Endothelial cell of umbilical vein (primary cell): Measurements from ENCODE around the gene SPSB3. TPM values are rescaled to one million over a fixed set of nuclear protein-coding genes. Genes with fewer than 3 reads are reported as not detected.

Experiments
- BruUV-seq: library from RNA; stranded (reverse); fragments of 400-500 nt; replicated peaks from 2 replicates; lab custom pipeline; 2021; lab: Mats Ljungman, UMichigan
- CTCF ChIA-PET: fragments of 300-600, 350-600 bp; sonication (Branson Sonifier 250); formaldehyde crosslinking; loops from one replicate; lab custom pipeline; 2021; ENCODE audit warnings: antibody characterized with exemption, inconsistent platforms; lab: Charles Lee
- POLR2A ChIA-PET: fragments of 300-600, 350-600 bp; sonication (Branson Sonifier 250); formaldehyde crosslinking; loops from one replicate; lab custom pipeline; 2021; ENCODE audit warnings: antibody characterized with exemption, inconsistent platforms; lab: Charles Lee
- DNase-seq: peaks from one replicate; pipeline ENCODE4 v3.0.0-alpha.2; 2011; ENCODE audit warnings: low read depth, low spot score
- FAIRE-seq: peaks from 2 replicates; lab custom pipeline; 2011; peaks lifted over from hg19 to GRCh38; lab: Jason Lieb, UNC
- H2AFZ ChIP-seq: 2 replicates; pipeline ENCODE4 v1.6.0; 2012; ENCODE audit warnings: low read depth, low read length, control low read depth, inconsistent platforms
- H3K27ac ChIP-seq: 2 replicates; pipeline ENCODE4 v1.5.1; 2011; ENCODE audit warnings: low read depth, mild to moderate bottlenecking, control low read depth, low read length, moderate library complexity; ENCODE audit not compliant: insufficient read depth
- H3K27me3 ChIP-seq, 2 experiments: 2 replicates each; pipeline versions ENCODE4 v1.6.0 to v1.6.1; 2011; ENCODE audit warnings: low read length in 2 of 2, mixed read lengths in 1 of 2; ENCODE audit not compliant: control insufficient read depth in 2 of 2, insufficient read depth in 2 of 2
- H3K36me3 ChIP-seq, 2 experiments: 2 replicates in 1 of 2; 3 replicates in 1 of 2; pipeline ENCODE4 v1.5.1; 2011; ENCODE audit warnings: low read length in 2 of 2, mild to moderate bottlenecking in 1 of 2, moderate library complexity in 1 of 2; ENCODE audit not compliant: control insufficient read depth in 2 of 2, insufficient read depth in 2 of 2; ENCODE audit errors: extremely low read depth in 1 of 2
- H3K4me1 ChIP-seq: 3 replicates; pipeline ENCODE4 v1.5.1; 2011; ENCODE audit warnings: mild to moderate bottlenecking, low read length; ENCODE audit not compliant: control insufficient read depth, insufficient read depth; ENCODE audit errors: extremely low read depth
- H3K4me2 ChIP-seq: 2 replicates; pipeline ENCODE4 v1.6.1; 2011; ENCODE audit warnings: low read length, control low read depth, mixed read lengths; ENCODE audit not compliant: insufficient read depth
- H3K4me3 ChIP-seq, 3 experiments: fragments of 200-600 bp in 1 of 3; sonication (generic), shearing (Covaris generic) in 1 of 3; replicated peaks in 1 of 3; 2 replicates each; pipeline ENCODE4 v1.5.1; 2011 to 2016; ENCODE audit warnings: control low read depth in 3 of 3, low read length in 3 of 3, mild to moderate bottlenecking in 2 of 3, inconsistent platforms in 1 of 3, low read depth in 1 of 3, moderate library complexity in 1 of 3; ENCODE audit not compliant: insufficient read depth in 1 of 3
- H3K79me2 ChIP-seq: 2 replicates; pipeline ENCODE4 v1.6.0; 2012; ENCODE audit warnings: low read length, inconsistent platforms; ENCODE audit not compliant: control insufficient read depth, insufficient read depth
- H3K9ac ChIP-seq: replicated peaks from 2 replicates; pipeline ENCODE3; 2011; ENCODE audit warnings: low read length, control low read depth; ENCODE audit not compliant: insufficient read depth; ENCODE audit errors: extremely low read depth
- H3K9me1 ChIP-seq: replicated peaks from 3 replicates; pipeline ENCODE4 v1.6.0; 2011; ENCODE audit warnings: mild to moderate bottlenecking, low read length; ENCODE audit not compliant: control insufficient read depth, insufficient read depth; ENCODE audit errors: extremely low read depth
- H3K9me3 ChIP-seq: replicated peaks from 2 replicates; pipeline ENCODE4 v1.5.1; 2012; ENCODE audit warnings: low read length, inconsistent platforms; ENCODE audit not compliant: control insufficient read depth, insufficient read depth
- H4K20me1 ChIP-seq: replicated peaks from 2 replicates; pipeline ENCODE3; 2011; ENCODE audit warnings: mild to moderate bottlenecking, low read length; ENCODE audit not compliant: control insufficient read depth, insufficient read depth; ENCODE audit errors: extremely low read depth
- EZH2 ChIP-seq: IDR thresholded peaks from 2 replicates; pipeline ENCODE4 v1.6.1; 2012; ENCODE audit warnings: borderline replicate concordance, low read depth, mild to moderate bottlenecking, moderate library complexity, low read length, inconsistent platforms; ENCODE audit not compliant: severe bottlenecking
- FOS ChIP-seq: IDR thresholded peaks from 2 replicates; pipeline ENCODE4 v1.6.1; 2011; ENCODE audit warnings: mild to moderate bottlenecking, low read length, moderate library complexity, borderline replicate concordance; ENCODE audit not compliant: insufficient read depth
- GATA2 ChIP-seq: IDR thresholded peaks from 2 replicates; pipeline ENCODE4 v1.7.0; 2011; ENCODE audit warnings: low read depth, mild to moderate bottlenecking, moderate library complexity, mixed read lengths, low read length; ENCODE audit not compliant: insufficient read length, insufficient read depth
- JUN ChIP-seq: IDR thresholded peaks from 2 replicates; pipeline ENCODE4 v1.6.1; 2011; ENCODE audit warnings: borderline replicate concordance, low read depth; ENCODE audit not compliant: insufficient read length, insufficient read depth
- MYC ChIP-seq: IDR thresholded peaks from one replicate; pipeline ENCODE4 v1.6.1; 2011; ENCODE audit warnings: mild to moderate bottlenecking, low read depth, low read length
- POLR2A ChIP-seq: IDR thresholded peaks from 2 replicates; pipeline ENCODE4 v1.6.1; 2012; ENCODE audit warnings: low read depth, mild to moderate bottlenecking, control low read depth, low read length
- POLR2AphosphoS5 ChIP-seq: IDR thresholded peaks from 2 replicates; pipeline ENCODE4 v1.6.1; 2012; ENCODE audit warnings: low read depth, mild to moderate bottlenecking, control low read depth, low read length, moderate library complexity; ENCODE audit not compliant: insufficient read depth
- dilution Hi-C: fragments of 300-500 bp; cut with MboI; formaldehyde crosslinking; loops from one replicate; pipeline ENCODE4 v1.15.0; 2019; ENCODE audit warnings: low sequenced_read_pairs; ENCODE audit not compliant: extremely low pct_ligation_motif_present
- intact Hi-C: fragments of 100-400 bp; cut with micrococcal nuclease; formaldehyde crosslinking; loops from one replicate; pipeline ENCODE4 v1.10.0; 2022
- polyA plus RNA-seq, 4 experiments: library from polyadenylated mRNA; depleted of rRNA in 3 of 4; stranded (reverse) in 3 of 4; unstranded in 1 of 4; fragments of >200 nt; gene quantifications; 2 replicates each; pipeline versions ENCODE4 v1.2.1 to v1.2.3, GENCODE V29; 2011 to 2012; ENCODE audit warnings: missing spikeins in 1 of 4
- total RNA-seq: library from RNA; stranded (reverse); gene quantifications from 2 replicates; pipeline ENCODE4 v1.2.3, GENCODE V29; 2021
- TF ChIP-seq, protein P1 (sequence below), 2 donors: IDR thresholded peaks; 1 replicate in 1 of 2; 2 replicates in 1 of 2; pipeline ENCODE4 v1.5.1; 2011; ENCODE audit warnings: low read length in 2 of 2, mild to moderate bottlenecking in 2 of 2, moderate library complexity in 2 of 2, control low read depth in 1 of 2, inconsistent platforms in 1 of 2, low read depth in 1 of 2; ENCODE audit not compliant: insufficient read depth in 1 of 2; ENCODE audit errors: extremely low read depth in 1 of 2
- TF ChIP-seq, protein P2 (sequence below): IDR thresholded peaks from 2 replicates; pipeline ENCODE4 v1.6.1; 2011; ENCODE audit not compliant: insufficient read depth, insufficient read length

The SPSB3 gene
- total and polyA plus RNA-seq, 2 donors (not counting 3 experiments of a cell fraction or from before 2014, with no cell fraction given), result 39.0 to 86.2 TPM

DNA sequence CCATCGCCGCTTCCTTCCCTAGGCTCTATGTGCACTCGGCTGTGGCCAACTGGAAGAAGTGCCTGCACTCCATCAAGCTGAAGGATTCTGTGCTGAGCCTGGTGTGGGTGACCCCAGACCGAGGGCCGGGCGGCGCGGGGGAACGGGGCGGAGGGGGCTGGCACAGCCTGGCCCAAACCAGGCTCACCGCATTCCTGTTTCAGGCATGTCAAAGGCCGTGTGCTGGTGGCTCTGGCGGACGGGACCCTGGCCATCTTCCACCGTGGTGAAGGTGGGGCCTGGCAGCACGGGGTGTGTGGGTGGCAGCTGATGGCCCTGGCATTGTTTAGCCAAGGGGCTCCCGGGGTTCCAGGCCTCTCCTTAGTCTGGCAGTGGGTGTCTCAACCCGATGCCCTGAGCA, 15.7 kb downstream of the SPSB3 start:
- H4K20me1 ChIP-seq, result no peaks in the 10 kb centered on the region
- DNase-seq (no peak), FAIRE-seq (no peak)
- no peak overlapping the region for H3K4me2 ChIP-seq
- ChIA-PET CTCF (no interaction called here), POLR2A (no interaction called here)
- no peak overlapping the region for H3K27ac ChIP-seq
- H3K9me1 ChIP-seq, result no peaks in the 10 kb centered on the region
- dilution Hi-C loops, result no loop called here
- no peaks in the 10 kb centered on the region for H3K27me3 ChIP-seq
- H3K79me2 ChIP-seq, result peaks cover under 1% of the 10 kb centered on the region
- intact Hi-C loops, result no loop called here
- H3K36me3 ChIP-seq, result peaks cover 5 to 46% of the 10 kb centered on the region in 2 experiments
- no peak overlapping the region for H2AFZ ChIP-seq
- no peaks in the 10 kb centered on the region for H3K9me3 ChIP-seq
- no TSS peak for BruUV-seq
- H3K4me1 ChIP-seq, result peaks cover 6% of the 10 kb centered on the region
- TF ChIP-seq GATA2, result no peak
- TF ChIP-seq, protein P1, sequence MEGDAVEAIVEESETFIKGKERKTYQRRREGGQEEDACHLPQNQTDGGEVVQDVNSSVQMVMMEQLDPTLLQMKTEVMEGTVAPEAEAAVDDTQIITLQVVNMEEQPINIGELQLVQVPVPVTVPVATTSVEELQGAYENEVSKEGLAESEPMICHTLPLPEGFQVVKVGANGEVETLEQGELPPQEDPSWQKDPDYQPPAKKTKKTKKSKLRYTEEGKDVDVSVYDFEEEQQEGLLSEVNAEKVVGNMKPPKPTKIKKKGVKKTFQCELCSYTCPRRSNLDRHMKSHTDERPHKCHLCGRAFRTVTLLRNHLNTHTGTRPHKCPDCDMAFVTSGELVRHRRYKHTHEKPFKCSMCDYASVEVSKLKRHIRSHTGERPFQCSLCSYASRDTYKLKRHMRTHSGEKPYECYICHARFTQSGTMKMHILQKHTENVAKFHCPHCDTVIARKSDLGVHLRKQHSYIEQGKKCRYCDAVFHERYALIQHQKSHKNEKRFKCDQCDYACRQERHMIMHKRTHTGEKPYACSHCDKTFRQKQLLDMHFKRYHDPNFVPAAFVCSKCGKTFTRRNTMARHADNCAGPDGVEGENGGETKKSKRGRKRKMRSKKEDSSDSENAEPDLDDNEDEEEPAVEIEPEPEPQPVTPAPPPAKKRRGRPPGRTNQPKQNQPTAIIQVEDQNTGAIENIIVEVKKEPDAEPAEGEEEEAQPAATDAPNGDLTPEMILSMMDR (IDR thresholded peaks at IDR 0.05; ENCODE audit: extremely low read depth in 1 of 2, insufficient read depth in 1 of 2, low read depth in 1 of 2, low read length in 2 of 2), result no peak
- TF ChIP-seq MYC, result no peak
- no peak for TF ChIP-seq JUN
- TF ChIP-seq, protein P2, sequence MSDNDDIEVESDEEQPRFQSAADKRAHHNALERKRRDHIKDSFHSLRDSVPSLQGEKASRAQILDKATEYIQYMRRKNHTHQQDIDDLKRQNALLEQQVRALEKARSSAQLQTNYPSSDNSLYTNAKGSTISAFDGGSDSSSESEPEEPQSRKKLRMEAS, result no peak
- TF ChIP-seq FOS, result no peak
- TF ChIP-seq POLR2AphosphoS5, result no peak
- TF ChIP-seq EZH2, result no peak
- no peak for TF ChIP-seq POLR2A
- H3K9ac ChIP-seq, result no peak overlapping the region
- no peak overlapping the region for H3K4me3 ChIP-seq
